ENCODE data around the gene AGPAT2. TPM values are rescaled to one million over a fixed set of nuclear protein-coding genes. Genes with fewer than 3 reads are reported as not detected.

The AGPAT2 gene
- polyA plus RNA-seq, 1 of the 3 experiments (the other 2 are of a cell fraction): 46.8 TPM

- H3K9me3 ChIP-seq: no peaks in the 10 kb centered on the region
- DNase-seq: no peak
- no peak overlapping the region for H3K27ac ChIP-seq (ENCODE audit: low read depth in 2 of 2, low read length in 1 of 2)
- H3K9ac ChIP-seq: no peak overlapping the region
- no peaks in the 10 kb centered on the region for H3K27me3 ChIP-seq (ENCODE audit: insufficient read depth)
- 0 out of 2 replicates have a peak, but pooled peaks cover 5% of the 10 kb centered on the region for H4K20me1 ChIP-seq (ENCODE audit: insufficient read depth)
- ChIA-PET POLR2A (interaction anchor here (1.4 to 1.9 kb wide), 2 partner anchors 15 to 54 kb away, joined by 4 to 5 read pairs; partner anchors contain the start of gene AGPAT2), CTCF (interaction anchor here (0.6 to 6.5 kb wide), 32 partner anchors 10 to 187 kb away, joined by 3 to 90 read pairs (median 8); partner anchors contain the start of genes AGPAT2 and EGFL7)
- H3K9me2 ChIP-seq: no peaks in the 10 kb centered on the region
- TF ChIP-seq MXI1 (IDR thresholded peaks at IDR 0.05; ENCODE audit: low read depth, low read length): no peak
- TF ChIP-seq RFX5 (IDR thresholded peaks at IDR 0.05; ENCODE audit: low read length): no peak
- peaks cover 3% of the 10 kb centered on the region for H3F3A ChIP-seq (replicated peaks; ENCODE audit: insufficient read depth)
- H3K36me3 ChIP-seq (replicated peaks in 1 of 2; ENCODE audit: control insufficient read depth in 1 of 2, insufficient read depth in 2 of 2, low read length in 1 of 2): peaks cover 0 to 3% of the 10 kb centered on the region in 2 experiments
- peaks cover 0 to 7% of the 10 kb centered on the region in 2 experiments; a peak in 1 of 4 replicates for H3K4me1 ChIP-seq (ENCODE audit: control insufficient read depth in 1 of 2, insufficient read depth in 2 of 2, low read depth in 1 of 2, low read length in 1 of 2)
- no peak overlapping the region for H2AFZ ChIP-seq (ENCODE audit: low read depth)
- no peak overlapping the region for H3K4me3 ChIP-seq (ENCODE audit: low read depth in 2 of 2, low read length in 1 of 2)
- H3K79me2 ChIP-seq (ENCODE audit: insufficient read depth): no peaks in the 10 kb centered on the region
- H3K4me2 ChIP-seq: no peak overlapping the region
- WGBS (ENCODE audit: low lambda C conversion rate): 70% methylated on average over 11 of the region's 14 CpGs
These were observed 14.7 kb downstream of the AGPAT2 start for GRCh38 chr9:136672431-136673087.

- peaks cover 0 to 14% of the 10 kb centered on the region in 2 experiments; a peak in 1 of 4 replicates for H3K4me1 ChIP-seq (ENCODE audit: control insufficient read depth in 1 of 2, insufficient read depth in 2 of 2, low read depth in 1 of 2, low read length in 1 of 2)
- 0 out of 2 replicates have a peak, but pooled peaks cover 5% of the 10 kb centered on the region for H4K20me1 ChIP-seq (ENCODE audit: insufficient read depth)
- peaks cover 3% of the 10 kb centered on the region for H3F3A ChIP-seq (replicated peaks; ENCODE audit: insufficient read depth)
- H3K4me2 ChIP-seq: no peak overlapping the region
- 19% methylated on average over 6 of the region's 27 CpGs for WGBS (ENCODE audit: low lambda C conversion rate)
- no peak overlapping the region; a peak in 1 of 4 replicates for H3K27ac ChIP-seq (ENCODE audit: low read depth in 2 of 2, low read length in 1 of 2)
- H3K9me3 ChIP-seq: no peaks in the 10 kb centered on the region
- H3K36me3 ChIP-seq (replicated peaks in 1 of 2; ENCODE audit: control insufficient read depth in 1 of 2, insufficient read depth in 2 of 2, low read length in 1 of 2): peaks cover 0 to 3% of the 10 kb centered on the region in 2 experiments
- DNase-seq: peak; percentile 93
- H2AFZ ChIP-seq (ENCODE audit: low read depth): no peak overlapping the region
- TF ChIP-seq FOSL2 (IDR thresholded peaks at IDR 0.05; ENCODE audit: borderline replicate concordance, low read depth): no peak
- no peak for TF ChIP-seq TEAD4 (IDR thresholded peaks at IDR 0.05; ENCODE audit: borderline replicate concordance, insufficient read depth)
- TF ChIP-seq RAD21 (IDR thresholded peaks at IDR 0.05; ENCODE audit: low read length): peak; percentile 54
- no peak for TF ChIP-seq EP300 (IDR thresholded peaks at IDR 0.05; ENCODE audit: borderline replicate concordance in 1 of 2, low read depth in 1 of 2, low read length in 1 of 2)
- no peak for TF ChIP-seq YY1 (IDR thresholded peaks at IDR 0.05; ENCODE audit: low read depth)
- TF ChIP-seq, protein P1, sequence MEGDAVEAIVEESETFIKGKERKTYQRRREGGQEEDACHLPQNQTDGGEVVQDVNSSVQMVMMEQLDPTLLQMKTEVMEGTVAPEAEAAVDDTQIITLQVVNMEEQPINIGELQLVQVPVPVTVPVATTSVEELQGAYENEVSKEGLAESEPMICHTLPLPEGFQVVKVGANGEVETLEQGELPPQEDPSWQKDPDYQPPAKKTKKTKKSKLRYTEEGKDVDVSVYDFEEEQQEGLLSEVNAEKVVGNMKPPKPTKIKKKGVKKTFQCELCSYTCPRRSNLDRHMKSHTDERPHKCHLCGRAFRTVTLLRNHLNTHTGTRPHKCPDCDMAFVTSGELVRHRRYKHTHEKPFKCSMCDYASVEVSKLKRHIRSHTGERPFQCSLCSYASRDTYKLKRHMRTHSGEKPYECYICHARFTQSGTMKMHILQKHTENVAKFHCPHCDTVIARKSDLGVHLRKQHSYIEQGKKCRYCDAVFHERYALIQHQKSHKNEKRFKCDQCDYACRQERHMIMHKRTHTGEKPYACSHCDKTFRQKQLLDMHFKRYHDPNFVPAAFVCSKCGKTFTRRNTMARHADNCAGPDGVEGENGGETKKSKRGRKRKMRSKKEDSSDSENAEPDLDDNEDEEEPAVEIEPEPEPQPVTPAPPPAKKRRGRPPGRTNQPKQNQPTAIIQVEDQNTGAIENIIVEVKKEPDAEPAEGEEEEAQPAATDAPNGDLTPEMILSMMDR (IDR thresholded peaks at IDR 0.05): peak; percentile 84
- TF ChIP-seq SMC3 (IDR thresholded peaks at IDR 0.05; ENCODE audit: low read depth, low read length): peak; percentile 26; the same call in 1 of the 2 replicates
- POLR2A ChIA-PET: interaction anchor here (0.6 to 1.9 kb wide), 3 partner anchors 15 to 56 kb away, joined by 3 to 5 read pairs (median 4); partner anchors contain the start of gene AGPAT2
- no peak overlapping the region for H3K9ac ChIP-seq
- no peak overlapping the region for H3K4me3 ChIP-seq (ENCODE audit: low read depth in 2 of 2, low read length in 1 of 2)
- no peaks in the 10 kb centered on the region for H3K27me3 ChIP-seq (ENCODE audit: insufficient read depth)
- H3K79me2 ChIP-seq (ENCODE audit: insufficient read depth): no peaks in the 10 kb centered on the region
- no peaks in the 10 kb centered on the region for H3K9me2 ChIP-seq
- CTCF ChIA-PET: interaction anchor here (0.6 to 6.5 kb wide), 44 partner anchors 10 to 789 kb away, joined by 3 to 90 read pairs (median 6); partner anchors contain the start of genes AGPAT2, EGFL7 and SSNA1
These were observed 15.4 kb downstream of the AGPAT2 start for GRCh38 chr9:136671646-136672430.
